ENCODE measurements around the gene UBE2L5. TPM values are rescaled to one million over a fixed set of nuclear protein-coding genes. Genes with fewer than 3 reads are reported as not detected.
A peak's percentile ranks its signal among the peaks of the same experiment; 100 is the strongest.

The UBE2L5 gene
- total and polyA plus RNA-seq, 2 of the 13 experiments (the other 11 are each of a cell fraction or from before 2014, with no cell fraction given) = 0.13 TPM; not detected in 1

GRCh38 chr13:30465593-30466357, 43.5 kb downstream of the UBE2L5 start, which contains the start of gene HMGB1 (continued):
- TF ChIP-seq ZNF280D (CRISPR knock-in tag; IDR thresholded peaks at IDR 0.05) = no peak
- TF ChIP-seq, protein P1, sequence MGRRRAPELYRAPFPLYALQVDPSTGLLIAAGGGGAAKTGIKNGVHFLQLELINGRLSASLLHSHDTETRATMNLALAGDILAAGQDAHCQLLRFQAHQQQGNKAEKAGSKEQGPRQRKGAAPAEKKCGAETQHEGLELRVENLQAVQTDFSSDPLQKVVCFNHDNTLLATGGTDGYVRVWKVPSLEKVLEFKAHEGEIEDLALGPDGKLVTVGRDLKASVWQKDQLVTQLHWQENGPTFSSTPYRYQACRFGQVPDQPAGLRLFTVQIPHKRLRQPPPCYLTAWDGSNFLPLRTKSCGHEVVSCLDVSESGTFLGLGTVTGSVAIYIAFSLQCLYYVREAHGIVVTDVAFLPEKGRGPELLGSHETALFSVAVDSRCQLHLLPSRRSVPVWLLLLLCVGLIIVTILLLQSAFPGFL (CRISPR knock-in tag; IDR thresholded peaks at IDR 0.05) = no peak
- TF ChIP-seq ZFX (CRISPR knock-in tag; IDR thresholded peaks at IDR 0.05; ENCODE audit: low read depth) = peak; percentile 49; the same call in 1 of the 2 replicates
- TF ChIP-seq ZNF720 (CRISPR knock-in tag; IDR thresholded peaks at IDR 0.05) = no peak
- TF ChIP-seq ZNF878 (CRISPR knock-in tag; IDR thresholded peaks at IDR 0.05) = peak; percentile 71; the same call in 1 of the 2 replicates
- TF ChIP-seq HNRNPLL (IDR thresholded peaks at IDR 0.05; ENCODE audit: low read depth, low read length, poor library complexity, severe bottlenecking) = peak; percentile 47
- no peak for TF ChIP-seq ETV6 (CRISPR knock-in tag; conservative IDR thresholded peaks at IDR 0.05)
- no peak for TF ChIP-seq ZFYVE20 (CRISPR knock-in tag; IDR thresholded peaks at IDR 0.05; ENCODE audit: borderline replicate concordance, low read depth)
- TF ChIP-seq, protein P2, sequence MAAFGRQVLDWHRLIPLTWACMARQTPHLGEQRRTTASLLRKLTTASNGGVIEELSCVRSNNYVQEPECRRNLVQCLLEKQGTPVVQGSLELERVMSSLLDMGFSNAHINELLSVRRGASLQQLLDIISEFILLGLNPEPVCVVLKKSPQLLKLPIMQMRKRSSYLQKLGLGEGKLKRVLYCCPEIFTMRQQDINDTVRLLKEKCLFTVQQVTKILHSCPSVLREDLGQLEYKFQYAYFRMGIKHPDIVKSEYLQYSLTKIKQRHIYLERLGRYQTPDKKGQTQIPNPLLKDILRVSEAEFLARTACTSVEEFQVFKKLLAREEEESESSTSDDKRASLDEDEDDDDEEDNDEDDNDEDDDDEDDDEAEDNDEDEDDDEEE (CRISPR knock-in tag; IDR thresholded peaks at IDR 0.05) = no peak
- TF ChIP-seq, protein P3, sequence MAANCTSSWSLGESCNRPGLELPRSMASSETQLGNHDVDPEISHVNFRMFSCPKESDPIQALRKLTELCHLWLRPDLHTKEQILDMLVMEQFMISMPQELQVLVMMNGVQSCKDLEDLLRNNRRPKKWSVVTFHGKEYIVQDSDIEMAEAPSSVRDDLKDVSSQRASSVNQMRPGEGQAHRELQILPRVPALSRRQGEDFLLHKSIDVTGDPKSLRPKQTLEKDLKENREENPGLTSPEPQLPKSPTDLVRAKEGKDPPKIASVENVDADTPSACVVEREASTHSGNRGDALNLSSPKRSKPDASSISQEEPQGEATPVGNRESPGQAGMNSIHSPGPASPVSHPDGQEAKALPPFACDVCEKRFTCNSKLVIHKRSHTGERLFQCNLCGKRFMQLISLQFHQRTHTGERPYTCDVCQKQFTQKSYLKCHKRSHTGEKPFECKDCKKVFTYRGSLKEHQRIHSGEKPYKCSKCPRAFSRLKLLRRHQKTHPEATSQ (CRISPR knock-in tag; IDR thresholded peaks at IDR 0.05; ENCODE audit: borderline replicate concordance) = no peak
- no peak for TF ChIP-seq ZNF441 (CRISPR knock-in tag; IDR thresholded peaks at IDR 0.05; ENCODE audit: borderline replicate concordance)
- no peak for TF ChIP-seq ZNF207 (IDR thresholded peaks at IDR 0.05; ENCODE audit: borderline replicate concordance)
- TF ChIP-seq, protein P4, sequence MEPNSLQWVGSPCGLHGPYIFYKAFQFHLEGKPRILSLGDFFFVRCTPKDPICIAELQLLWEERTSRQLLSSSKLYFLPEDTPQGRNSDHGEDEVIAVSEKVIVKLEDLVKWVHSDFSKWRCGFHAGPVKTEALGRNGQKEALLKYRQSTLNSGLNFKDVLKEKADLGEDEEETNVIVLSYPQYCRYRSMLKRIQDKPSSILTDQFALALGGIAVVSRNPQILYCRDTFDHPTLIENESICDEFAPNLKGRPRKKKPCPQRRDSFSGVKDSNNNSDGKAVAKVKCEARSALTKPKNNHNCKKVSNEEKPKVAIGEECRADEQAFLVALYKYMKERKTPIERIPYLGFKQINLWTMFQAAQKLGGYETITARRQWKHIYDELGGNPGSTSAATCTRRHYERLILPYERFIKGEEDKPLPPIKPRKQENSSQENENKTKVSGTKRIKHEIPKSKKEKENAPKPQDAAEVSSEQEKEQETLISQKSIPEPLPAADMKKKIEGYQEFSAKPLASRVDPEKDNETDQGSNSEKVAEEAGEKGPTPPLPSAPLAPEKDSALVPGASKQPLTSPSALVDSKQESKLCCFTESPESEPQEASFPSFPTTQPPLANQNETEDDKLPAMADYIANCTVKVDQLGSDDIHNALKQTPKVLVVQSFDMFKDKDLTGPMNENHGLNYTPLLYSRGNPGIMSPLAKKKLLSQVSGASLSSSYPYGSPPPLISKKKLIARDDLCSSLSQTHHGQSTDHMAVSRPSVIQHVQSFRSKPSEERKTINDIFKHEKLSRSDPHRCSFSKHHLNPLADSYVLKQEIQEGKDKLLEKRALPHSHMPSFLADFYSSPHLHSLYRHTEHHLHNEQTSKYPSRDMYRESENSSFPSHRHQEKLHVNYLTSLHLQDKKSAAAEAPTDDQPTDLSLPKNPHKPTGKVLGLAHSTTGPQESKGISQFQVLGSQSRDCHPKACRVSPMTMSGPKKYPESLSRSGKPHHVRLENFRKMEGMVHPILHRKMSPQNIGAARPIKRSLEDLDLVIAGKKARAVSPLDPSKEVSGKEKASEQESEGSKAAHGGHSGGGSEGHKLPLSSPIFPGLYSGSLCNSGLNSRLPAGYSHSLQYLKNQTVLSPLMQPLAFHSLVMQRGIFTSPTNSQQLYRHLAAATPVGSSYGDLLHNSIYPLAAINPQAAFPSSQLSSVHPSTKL (CRISPR knock-in tag; IDR thresholded peaks at IDR 0.05) = no peak
- TF ChIP-seq ELK4 (CRISPR knock-in tag; IDR thresholded peaks at IDR 0.05; ENCODE audit: borderline replicate concordance) = no peak

All from HepG2 (cell line).